GM12878 (cell line): Measurements from ENCODE around the gene METTL15.

Experiments
- EZH2 ChIP-seq: IDR thresholded peaks from 2 replicates; pipeline ENCODE4 v1.6.1; 2012; ENCODE audit warnings: low read depth, mild to moderate bottlenecking, control low read depth, inconsistent platforms, low read length, borderline replicate concordance; ENCODE audit not compliant: control insufficient read depth
- POLR2AphosphoS5 ChIP-seq: IDR thresholded peaks from 2 replicates; pipeline ENCODE4 v1.6.1; 2011; ENCODE audit warnings: mild to moderate bottlenecking, low read length, inconsistent platforms
- REST ChIP-seq: IDR thresholded peaks from 2 replicates; pipeline ENCODE4 v1.6.1; 2012; ENCODE audit warnings: mild to moderate bottlenecking, low read depth, low read length
- RFX5 ChIP-seq: IDR thresholded peaks from 2 replicates; pipeline ENCODE4 v1.6.1; 2011; ENCODE audit warnings: low read depth, low read length, improper control_type of control experiment
- SMC3 ChIP-seq: IDR thresholded peaks from 2 replicates; pipeline ENCODE4 v1.6.1; 2011; ENCODE audit warnings: low read length, improper control_type of control experiment, borderline replicate concordance
- SRF ChIP-seq, 2 experiments: IDR thresholded peaks; 2 replicates each; pipeline ENCODE4 v1.6.1; 2011; ENCODE audit warnings: low read depth in 2 of 2, low read length in 2 of 2, mild to moderate bottlenecking in 1 of 2, moderate library complexity in 1 of 2
- USF1 ChIP-seq: IDR thresholded peaks from 2 replicates; pipeline ENCODE4 v1.6.1; 2011; ENCODE audit warnings: borderline replicate concordance, low read depth, mild to moderate bottlenecking, moderate library complexity, mixed read lengths, low read length; ENCODE audit not compliant: insufficient read depth; ENCODE audit errors: extremely low read length
- TF ChIP-seq, protein P1 (sequence below), 3 experiments: IDR thresholded peaks in 2 of 3; conservative IDR thresholded peaks in 1 of 3; 2 replicates each; pipeline ENCODE4 v1.5.1; 2011; ENCODE audit warnings: low read depth in 3 of 3, low read length in 3 of 3, mild to moderate bottlenecking in 3 of 3, control low read depth in 2 of 3, moderate library complexity in 2 of 3, inconsistent platforms in 1 of 3, mixed read lengths in 1 of 3; ENCODE audit not compliant: control insufficient read depth in 2 of 3, insufficient read depth in 1 of 3; ENCODE audit errors: extremely low read depth in 1 of 3
- TF ChIP-seq, protein P2 (sequence below): fragments of 450-650 bp; IDR thresholded peaks from 2 replicates; pipeline ENCODE4 v1.6.1; 2017; ENCODE audit warnings: mild to moderate bottlenecking, moderate library complexity
- TF ChIP-seq, protein P3 (sequence below): fragments of 450-650 bp; IDR thresholded peaks from 2 replicates; pipeline ENCODE4 v1.6.1; 2018; ENCODE audit warnings: borderline replicate concordance, mild to moderate bottlenecking; ENCODE audit not compliant: partially characterized antibody

GRCh38 chr11:28223994-28224393 lies 115.8 kb downstream of the METTL15 start:
- TF ChIP-seq POLR2AphosphoS5 (no peak), REST (no peak), RFX5 (no peak), SMC3 (no peak), USF1 (no peak), EZH2 (no peak), SRF (IDR thresholded peaks at IDR 0.05; ENCODE audit: low read depth in 2 of 2, low read length in 2 of 2) (no peak)
- TF ChIP-seq, protein P1, sequence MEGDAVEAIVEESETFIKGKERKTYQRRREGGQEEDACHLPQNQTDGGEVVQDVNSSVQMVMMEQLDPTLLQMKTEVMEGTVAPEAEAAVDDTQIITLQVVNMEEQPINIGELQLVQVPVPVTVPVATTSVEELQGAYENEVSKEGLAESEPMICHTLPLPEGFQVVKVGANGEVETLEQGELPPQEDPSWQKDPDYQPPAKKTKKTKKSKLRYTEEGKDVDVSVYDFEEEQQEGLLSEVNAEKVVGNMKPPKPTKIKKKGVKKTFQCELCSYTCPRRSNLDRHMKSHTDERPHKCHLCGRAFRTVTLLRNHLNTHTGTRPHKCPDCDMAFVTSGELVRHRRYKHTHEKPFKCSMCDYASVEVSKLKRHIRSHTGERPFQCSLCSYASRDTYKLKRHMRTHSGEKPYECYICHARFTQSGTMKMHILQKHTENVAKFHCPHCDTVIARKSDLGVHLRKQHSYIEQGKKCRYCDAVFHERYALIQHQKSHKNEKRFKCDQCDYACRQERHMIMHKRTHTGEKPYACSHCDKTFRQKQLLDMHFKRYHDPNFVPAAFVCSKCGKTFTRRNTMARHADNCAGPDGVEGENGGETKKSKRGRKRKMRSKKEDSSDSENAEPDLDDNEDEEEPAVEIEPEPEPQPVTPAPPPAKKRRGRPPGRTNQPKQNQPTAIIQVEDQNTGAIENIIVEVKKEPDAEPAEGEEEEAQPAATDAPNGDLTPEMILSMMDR (IDR thresholded peaks at IDR 0.05 in 2 of 3, conservative IDR thresholded peaks at IDR 0.05 in 1 of 3; ENCODE audit: control insufficient read depth in 2 of 3, extremely low read depth in 1 of 3, insufficient read depth in 1 of 3, low read depth in 3 of 3, low read length in 3 of 3): no peak
- TF ChIP-seq, protein P2, sequence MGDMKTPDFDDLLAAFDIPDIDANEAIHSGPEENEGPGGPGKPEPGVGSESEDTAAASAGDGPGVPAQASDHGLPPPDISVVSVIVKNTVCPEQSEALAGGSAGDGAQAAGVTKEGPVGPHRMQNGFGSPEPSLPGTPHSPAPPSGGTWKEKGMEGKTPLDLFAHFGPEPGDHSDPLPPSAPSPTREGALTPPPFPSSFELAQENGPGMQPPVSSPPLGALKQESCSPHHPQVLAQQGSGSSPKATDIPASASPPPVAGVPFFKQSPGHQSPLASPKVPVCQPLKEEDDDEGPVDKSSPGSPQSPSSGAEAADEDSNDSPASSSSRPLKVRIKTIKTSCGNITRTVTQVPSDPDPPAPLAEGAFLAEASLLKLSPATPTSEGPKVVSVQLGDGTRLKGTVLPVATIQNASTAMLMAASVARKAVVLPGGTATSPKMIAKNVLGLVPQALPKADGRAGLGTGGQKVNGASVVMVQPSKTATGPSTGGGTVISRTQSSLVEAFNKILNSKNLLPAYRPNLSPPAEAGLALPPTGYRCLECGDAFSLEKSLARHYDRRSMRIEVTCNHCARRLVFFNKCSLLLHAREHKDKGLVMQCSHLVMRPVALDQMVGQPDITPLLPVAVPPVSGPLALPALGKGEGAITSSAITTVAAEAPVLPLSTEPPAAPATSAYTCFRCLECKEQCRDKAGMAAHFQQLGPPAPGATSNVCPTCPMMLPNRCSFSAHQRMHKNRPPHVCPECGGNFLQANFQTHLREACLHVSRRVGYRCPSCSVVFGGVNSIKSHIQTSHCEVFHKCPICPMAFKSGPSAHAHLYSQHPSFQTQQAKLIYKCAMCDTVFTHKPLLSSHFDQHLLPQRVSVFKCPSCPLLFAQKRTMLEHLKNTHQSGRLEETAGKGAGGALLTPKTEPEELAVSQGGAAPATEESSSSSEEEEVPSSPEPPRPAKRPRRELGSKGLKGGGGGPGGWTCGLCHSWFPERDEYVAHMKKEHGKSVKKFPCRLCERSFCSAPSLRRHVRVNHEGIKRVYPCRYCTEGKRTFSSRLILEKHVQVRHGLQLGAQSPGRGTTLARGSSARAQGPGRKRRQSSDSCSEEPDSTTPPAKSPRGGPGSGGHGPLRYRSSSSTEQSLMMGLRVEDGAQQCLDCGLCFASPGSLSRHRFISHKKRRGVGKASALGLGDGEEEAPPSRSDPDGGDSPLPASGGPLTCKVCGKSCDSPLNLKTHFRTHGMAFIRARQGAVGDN: no peak
- TF ChIP-seq, protein P3, sequence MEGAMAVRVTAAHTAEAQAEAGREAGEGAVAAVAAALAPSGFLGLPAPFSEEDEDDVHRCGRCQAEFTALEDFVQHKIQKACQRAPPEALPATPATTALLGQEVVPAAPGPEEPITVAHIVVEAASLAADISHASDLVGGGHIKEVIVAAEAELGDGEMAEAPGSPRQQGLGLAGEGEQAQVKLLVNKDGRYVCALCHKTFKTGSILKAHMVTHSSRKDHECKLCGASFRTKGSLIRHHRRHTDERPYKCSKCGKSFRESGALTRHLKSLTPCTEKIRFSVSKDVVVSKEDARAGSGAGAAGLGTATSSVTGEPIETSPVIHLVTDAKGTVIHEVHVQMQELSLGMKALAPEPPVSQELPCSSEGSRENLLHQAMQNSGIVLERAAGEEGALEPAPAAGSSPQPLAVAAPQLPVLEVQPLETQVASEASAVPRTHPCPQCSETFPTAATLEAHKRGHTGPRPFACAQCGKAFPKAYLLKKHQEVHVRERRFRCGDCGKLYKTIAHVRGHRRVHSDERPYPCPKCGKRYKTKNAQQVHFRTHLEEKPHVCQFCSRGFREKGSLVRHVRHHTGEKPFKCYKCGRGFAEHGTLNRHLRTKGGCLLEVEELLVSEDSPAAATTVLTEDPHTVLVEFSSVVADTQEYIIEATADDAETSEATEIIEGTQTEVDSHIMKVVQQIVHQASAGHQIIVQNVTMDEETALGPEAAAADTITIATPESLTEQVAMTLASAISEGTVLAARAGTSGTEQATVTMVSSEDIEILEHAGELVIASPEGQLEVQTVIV: no peak
